Nephron (organoid): ENCODE data around the gene TMEM139.

Experiments used
- H3K27ac Mint-ChIP-seq, 3 experiments: 2 replicates each; pipeline ENCODE4 v1.8.0; 2020; ENCODE audit warnings: mixed read lengths in 3 of 3, mild to moderate bottlenecking in 2 of 3, moderate library complexity in 1 of 3
- H3K27me3 Mint-ChIP-seq: 2 replicates; pipeline ENCODE4 v1.8.0; 2021; ENCODE audit warnings: low read depth, mild to moderate bottlenecking, moderate library complexity, mixed read lengths
- H3K36me3 Mint-ChIP-seq: 2 replicates; pipeline ENCODE4 v1.8.0; 2020; ENCODE audit warnings: low read depth, mixed read lengths
- H3K4me1 Mint-ChIP-seq: 2 replicates; pipeline ENCODE4 v1.8.0; 2020; ENCODE audit warnings: mixed read lengths
- H3K4me3 Mint-ChIP-seq, 3 experiments: 2 replicates each; pipeline ENCODE4 v1.8.0; 2020; ENCODE audit warnings: mild to moderate bottlenecking in 3 of 3, mixed read lengths in 3 of 3, moderate library complexity in 2 of 3
- H3K9me3 Mint-ChIP-seq: 2 replicates; pipeline ENCODE4 v1.8.0; 2020; ENCODE audit warnings: mixed read lengths
- CTCF ChIP-seq, 3 experiments: fragments of 200-600 bp; sonication (generic); IDR thresholded peaks; one replicate each; pipeline ENCODE4 v1.5.0; 2021; ENCODE audit warnings: antibody characterized with exemption in 3 of 3; ENCODE audit not compliant: unreplicated experiment in 3 of 3

TMEM139 gene

GRCh38 chr7:143282124-143282523 lies 2.6 kb upstream of the TMEM139 start:
- Mint-ChIP-seq H3K4me1 (peaks cover 43% of the 10 kb centered on the region), H3K4me3 (no peak overlapping the region), H3K36me3 (peaks cover 3% of the 10 kb centered on the region), H3K9me3 (no peaks in the 10 kb centered on the region), H3K27me3 (no peaks in the 10 kb centered on the region), H3K27ac (no peak overlapping the region)
- no peak for TF ChIP-seq CTCF (IDR thresholded peaks at IDR 0.05; ENCODE audit: unreplicated experiment in 3 of 3)

GRCh38 chr7:143283381-143283780 lies 1.4 kb upstream of the TMEM139 start:
- H3K4me3 Mint-ChIP-seq = no peak overlapping the region
- peaks cover 4% of the 10 kb centered on the region for H3K9me3 Mint-ChIP-seq
- H3K27ac Mint-ChIP-seq = peak overlapping the region; percentile 88 to 96 (median 91)
- H3K36me3 Mint-ChIP-seq = peaks cover 3% of the 10 kb centered on the region
- peaks cover 47% of the 10 kb centered on the region for H3K4me1 Mint-ChIP-seq
- H3K27me3 Mint-ChIP-seq = no peaks in the 10 kb centered on the region
- no peak for TF ChIP-seq CTCF (IDR thresholded peaks at IDR 0.05; ENCODE audit: unreplicated experiment in 3 of 3)

- H3K27me3 Mint-ChIP-seq = no peaks in the 10 kb centered on the region
- TF ChIP-seq CTCF (IDR thresholded peaks at IDR 0.05; ENCODE audit: unreplicated experiment in 3 of 3) = no peak
Observed at GRCh38 chr7:143285470-143285778, 666 bp downstream of the TMEM139 start.

GRCh38 chr7:143285806-143286521 lies 1.2 kb downstream of the TMEM139 start:
- Mint-ChIP-seq H3K27me3 (no peaks in the 10 kb centered on the region), H3K9me3 (peaks cover 4% of the 10 kb centered on the region), H3K4me3 (peak overlapping the region; percentile 55 to 83 (median 67)), H3K4me1 (peaks cover 50% of the 10 kb centered on the region), H3K36me3 (peaks cover 5% of the 10 kb centered on the region), H3K27ac (peak overlapping the region; percentile 88 to 96 (median 91))
- no peak for TF ChIP-seq CTCF (IDR thresholded peaks at IDR 0.05; ENCODE audit: unreplicated experiment in 3 of 3)

More at GRCh38 chr7:143285470-143285778, 666 bp downstream of the TMEM139 start:
- H3K4me3 Mint-ChIP-seq = peak overlapping the region; percentile 55 to 83 (median 67)
- peaks cover 46% of the 10 kb centered on the region for H3K4me1 Mint-ChIP-seq
- H3K9me3 Mint-ChIP-seq = peaks cover 4% of the 10 kb centered on the region
- peak overlapping the region; percentile 88 to 96 (median 91) for H3K27ac Mint-ChIP-seq
- H3K36me3 Mint-ChIP-seq = peaks cover 3% of the 10 kb centered on the region

- Mint-ChIP-seq H3K4me1 (peaks cover 56% of the 10 kb centered on the region), H3K9me3 (peaks cover 4% of the 10 kb centered on the region), H3K4me3 (peak overlapping the region; percentile 95 to 99 (median 96)), H3K27me3 (no peaks in the 10 kb centered on the region), H3K36me3 (peaks cover 10% of the 10 kb centered on the region), H3K27ac (peak overlapping the region in 2 of 3 experiments; percentile 18 to 24)
- TF ChIP-seq CTCF (IDR thresholded peaks at IDR 0.05; ENCODE audit: unreplicated experiment in 3 of 3) = no peak
Observed at GRCh38 chr7:143286522-143286890, 1.7 kb downstream of the TMEM139 start.

GRCh38 chr7:143287339-143287934 lies 2.7 kb downstream of the TMEM139 start:
- peaks cover 57% of the 10 kb centered on the region for H3K4me1 Mint-ChIP-seq
- peak overlapping the region; percentile 95 to 99 (median 96) for H3K4me3 Mint-ChIP-seq
- H3K27me3 Mint-ChIP-seq = no peaks in the 10 kb centered on the region
- peaks cover 18% of the 10 kb centered on the region for H3K36me3 Mint-ChIP-seq
- no peak for TF ChIP-seq CTCF (IDR thresholded peaks at IDR 0.05; ENCODE audit: unreplicated experiment in 3 of 3)
- peaks cover 4% of the 10 kb centered on the region for H3K9me3 Mint-ChIP-seq
- H3K27ac Mint-ChIP-seq = peak overlapping the region; percentile 93 to 96 (median 95)
